Anterior cingulate cortex (tissue), 58 donors: ENCODE data around the gene MFSD1.

Experiments used
- DNase-seq, 58 donors: peaks; one replicate each; lab custom pipeline; 2025; lab: John Stamatoyannopoulos, UW

Gene MFSD1

DNA sequence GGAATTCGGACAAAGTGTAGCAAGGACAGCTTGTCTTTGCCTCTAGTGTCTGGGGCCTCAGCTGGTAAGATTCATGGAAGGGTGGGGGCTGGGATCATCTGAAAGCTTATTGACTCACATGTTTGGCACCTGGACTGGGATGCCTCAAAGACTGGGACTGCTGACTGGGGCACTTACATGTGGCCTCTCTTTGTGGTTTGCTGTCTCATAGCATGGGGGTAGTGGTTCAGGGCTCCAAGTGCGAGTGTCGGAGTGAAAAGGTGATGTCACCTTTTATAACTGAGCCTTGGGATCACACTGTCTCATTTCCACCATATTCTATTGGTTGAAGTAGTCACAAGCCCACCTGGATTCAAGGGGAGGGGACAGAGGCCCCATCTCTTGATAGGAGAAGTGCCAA, 6.8 kb downstream of the MFSD1 start:
- DNase-seq = no peak

DNA sequence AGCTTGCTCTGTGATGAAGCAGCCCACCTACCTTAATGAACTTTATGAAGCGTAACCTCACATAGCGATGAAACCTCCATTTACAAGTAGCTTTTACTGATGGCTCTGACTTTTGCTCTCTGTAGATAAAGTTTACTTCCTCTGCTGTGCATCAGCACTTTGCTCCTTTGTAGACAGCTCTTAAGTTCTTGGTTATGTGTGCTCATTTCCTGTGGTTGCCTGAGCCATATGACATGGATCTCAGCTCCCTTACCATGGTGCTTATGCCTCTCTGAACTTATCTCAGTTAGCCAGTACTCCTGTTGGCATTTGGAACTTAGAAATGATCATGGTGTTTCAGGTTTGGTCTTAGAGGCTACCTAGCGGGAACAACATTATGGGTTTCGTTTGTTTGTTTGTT, 7.8 kb downstream of the MFSD1 start:
- no peak for DNase-seq

DNA sequence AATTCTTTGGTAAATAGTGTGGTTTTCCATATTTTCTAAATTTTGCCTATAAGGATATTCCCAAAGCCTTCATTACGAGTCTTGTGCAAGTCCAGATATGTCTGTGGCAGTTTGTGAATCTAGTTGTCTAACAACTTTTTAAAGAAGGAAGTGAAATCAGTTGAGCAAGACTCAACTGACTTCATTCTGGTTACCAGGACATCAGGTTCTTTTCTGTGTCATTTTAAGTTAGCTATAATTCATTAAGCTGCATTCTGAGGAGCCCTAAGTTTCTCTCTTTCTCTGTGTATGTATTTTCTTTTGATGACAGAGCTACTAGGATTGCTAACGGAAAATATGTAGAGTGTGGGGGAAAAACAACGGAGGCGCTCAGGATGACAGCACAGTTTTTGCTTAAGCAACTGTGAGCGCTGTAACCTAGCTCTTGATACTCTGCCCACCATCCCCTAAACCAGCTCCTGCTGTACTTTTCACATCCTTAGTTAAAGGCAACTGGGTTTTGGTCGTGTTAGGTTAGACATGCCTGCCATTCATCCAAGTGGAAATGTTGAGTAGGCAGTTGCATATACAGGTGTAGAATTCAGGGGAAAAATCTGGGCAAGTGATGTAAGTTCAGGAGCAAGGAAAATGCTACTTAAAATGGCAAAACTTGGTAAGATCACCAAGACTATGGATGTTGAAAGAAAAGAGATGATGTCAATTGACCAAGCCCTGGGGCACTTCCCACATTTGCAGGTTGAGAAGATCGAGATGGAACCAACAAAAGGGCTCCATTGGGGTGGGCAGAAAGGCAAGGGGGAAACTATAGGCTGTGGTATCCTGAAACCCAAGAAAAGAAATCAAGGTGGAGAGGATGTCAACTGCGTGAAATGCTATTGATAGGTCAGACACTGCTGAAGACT, 9.2 kb downstream of the MFSD1 start:
- DNase-seq = no peak

DNA sequence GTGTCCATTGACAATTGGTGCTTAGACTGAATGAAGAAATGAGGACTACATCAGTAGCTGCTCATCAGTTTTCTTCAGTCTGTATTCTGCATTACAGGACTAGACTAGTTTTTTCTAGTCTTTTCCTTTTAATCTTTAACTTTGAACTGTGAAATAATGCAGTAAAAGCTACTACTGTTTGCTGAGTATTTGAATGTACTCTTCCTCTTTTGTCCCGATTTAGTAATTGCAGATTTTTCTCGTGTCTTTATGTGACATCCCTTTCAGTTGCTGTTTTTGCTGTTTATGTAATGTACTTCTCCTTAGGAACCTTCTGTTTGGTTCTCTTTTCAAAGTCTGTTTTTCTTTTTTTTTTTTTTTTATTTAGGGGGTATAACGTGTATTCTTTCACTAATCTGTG, 17.4 kb downstream of the MFSD1 start:
- no peak for DNase-seq

DNA sequence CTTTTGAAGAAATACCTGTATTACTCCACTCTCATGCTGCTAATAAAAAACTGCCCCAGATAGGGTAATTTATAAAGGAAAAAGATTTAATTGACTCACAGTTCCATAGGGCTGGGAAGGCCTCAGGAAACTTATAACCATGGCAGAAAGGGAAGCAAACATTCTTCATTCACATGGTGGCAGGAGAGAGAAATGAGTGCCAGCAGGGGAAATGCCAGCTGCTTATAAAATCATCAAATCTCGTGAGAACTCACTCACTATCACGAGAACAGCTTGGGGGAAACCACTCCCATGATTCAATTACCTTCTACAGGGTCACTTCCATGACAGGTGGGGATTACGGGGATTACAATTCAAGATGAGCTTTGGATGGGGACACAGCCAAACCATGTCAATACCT, 18.7 kb downstream of the MFSD1 start:
- DNase-seq = no peak

DNA sequence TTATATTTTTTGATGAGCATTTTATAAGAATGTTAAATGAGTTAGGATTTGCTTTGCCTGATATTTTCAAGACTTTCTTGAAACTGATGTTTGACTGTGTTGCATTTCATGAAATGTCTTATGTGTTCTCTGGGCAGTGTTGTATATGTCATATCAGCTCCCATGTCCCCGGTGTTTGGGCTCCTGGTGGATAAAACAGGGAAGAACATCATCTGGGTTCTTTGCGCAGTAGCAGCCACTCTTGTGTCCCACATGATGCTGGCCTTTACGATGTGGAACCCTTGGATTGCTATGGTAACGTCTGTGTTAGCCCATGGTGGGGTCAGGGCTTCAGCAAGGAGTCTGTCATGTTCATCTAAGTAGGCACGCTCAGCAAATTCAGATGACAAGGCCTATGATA, 20.0 kb downstream of the MFSD1 start:
- no peak for DNase-seq

DNA sequence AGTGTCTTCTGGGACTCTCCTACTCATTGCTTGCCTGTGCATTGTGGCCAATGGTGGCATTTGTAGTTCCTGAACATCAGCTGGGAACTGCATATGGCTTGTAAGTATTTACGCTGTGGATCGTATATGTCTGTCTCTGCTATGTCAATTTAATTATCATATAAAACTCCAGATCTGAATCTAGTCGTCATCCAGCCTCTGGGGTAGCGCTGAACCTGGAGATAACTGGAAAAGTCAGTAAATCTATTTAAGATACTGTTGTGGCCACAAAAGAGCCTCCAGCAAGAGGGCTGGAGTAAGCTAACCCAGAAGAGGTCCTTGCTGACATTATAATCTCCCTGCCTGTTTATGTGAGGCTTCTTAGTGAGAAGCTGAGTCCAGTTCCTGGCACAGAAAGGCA, 21.6 kb downstream of the MFSD1 start:
- no peak for DNase-seq

DNA sequence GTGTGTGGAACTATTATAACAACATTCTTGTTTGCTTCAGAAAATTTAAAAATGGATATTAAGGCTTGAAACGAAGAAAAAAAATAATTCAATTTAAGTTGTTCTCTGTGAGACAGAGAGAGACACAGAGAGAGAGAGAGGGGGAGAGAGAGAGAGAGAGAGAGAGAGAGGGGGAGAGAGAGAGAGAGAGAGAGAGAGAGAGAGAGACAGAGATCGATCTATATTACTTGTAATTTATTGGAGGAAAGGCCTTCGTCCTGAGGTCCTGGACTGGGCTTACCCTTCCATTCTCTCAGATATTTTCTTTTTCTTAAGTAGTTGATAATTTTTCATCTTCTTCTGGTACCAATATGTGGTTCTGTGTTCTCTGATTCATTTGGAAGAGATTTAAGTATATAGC, 25.9 kb downstream of the MFSD1 start:
- DNase-seq = no peak

DNA sequence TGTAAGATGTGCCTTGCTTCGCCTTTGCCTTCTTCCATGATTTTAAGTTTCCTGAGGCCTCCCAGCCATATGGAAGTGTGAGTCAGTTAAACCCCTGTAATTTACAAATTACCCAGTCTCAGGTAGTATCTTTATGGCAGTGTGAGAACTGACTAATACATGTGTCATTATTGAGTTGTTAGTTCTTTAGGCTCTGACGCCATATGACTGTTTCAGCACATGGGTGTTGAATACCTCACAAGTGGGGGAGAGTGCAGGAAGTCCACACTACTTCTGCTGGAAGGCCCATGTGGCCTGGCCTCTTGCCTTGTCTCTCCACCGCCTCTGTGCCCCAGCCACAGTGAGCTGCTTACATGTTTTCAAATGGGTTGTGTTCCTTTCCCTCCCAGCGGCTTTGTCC, 28.5 kb downstream of the MFSD1 start:
- DNase-seq = no peak

DNA sequence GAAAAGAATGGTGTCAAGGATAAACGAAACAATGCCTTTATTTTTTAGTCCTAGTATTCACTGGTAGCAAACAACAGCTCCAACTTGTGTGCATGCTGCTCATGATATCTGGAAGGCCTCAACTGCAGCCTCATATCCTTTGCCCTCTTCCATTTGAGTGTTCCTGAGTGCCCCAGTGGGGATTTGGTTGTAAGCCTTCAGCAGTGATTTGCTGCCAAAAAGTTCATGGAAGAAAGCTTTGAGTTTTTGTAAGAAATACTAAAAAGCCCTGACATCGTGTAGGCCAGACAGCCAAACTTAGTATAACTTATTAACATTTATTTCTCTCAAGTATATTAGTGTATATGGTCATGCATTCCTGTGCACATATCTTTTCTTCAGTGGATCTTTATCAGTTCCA, 30.0 kb downstream of the MFSD1 start:
- DNase-seq = no peak

DNA sequence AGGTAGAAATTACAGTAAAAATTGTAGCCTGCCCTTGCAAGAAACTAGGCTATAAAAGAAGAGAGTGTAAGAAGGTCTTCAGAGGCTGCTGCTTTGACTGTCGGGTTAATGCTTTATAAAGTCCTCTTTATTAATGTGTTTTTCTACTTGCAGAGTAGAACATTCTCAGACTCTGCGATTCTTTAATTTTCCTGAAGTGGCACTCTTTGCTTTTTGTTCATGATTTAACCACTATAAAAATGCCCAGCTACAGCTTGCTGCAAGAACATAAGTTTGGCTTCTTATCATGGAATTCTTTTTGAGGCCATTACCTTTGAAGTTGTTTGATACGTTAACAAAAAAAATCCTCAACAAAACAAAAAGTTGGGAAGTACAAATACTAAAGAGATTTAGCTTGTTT, 33.8 kb downstream of the MFSD1 start:
- no peak for DNase-seq

DNA sequence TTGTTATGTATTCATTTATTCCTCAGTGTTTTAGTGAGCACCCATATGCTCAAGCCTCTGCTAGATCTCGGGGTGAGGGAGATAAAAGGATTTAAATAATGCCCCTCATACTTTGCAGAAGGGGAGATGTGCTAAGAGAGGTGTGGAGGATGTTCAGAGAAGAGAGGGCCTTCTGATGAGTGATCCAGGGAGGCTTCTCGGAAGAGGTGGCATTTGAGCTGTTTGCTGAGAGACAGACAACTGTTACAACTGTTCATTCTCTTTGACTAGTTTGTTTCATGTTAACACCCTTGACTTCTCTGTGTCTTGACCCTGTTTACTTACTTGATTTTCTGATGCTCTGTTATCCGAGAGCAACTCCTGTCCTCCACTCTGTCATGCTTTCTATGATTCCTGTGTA, 34.5 kb downstream of the MFSD1 start:
- no peak for DNase-seq

DNA sequence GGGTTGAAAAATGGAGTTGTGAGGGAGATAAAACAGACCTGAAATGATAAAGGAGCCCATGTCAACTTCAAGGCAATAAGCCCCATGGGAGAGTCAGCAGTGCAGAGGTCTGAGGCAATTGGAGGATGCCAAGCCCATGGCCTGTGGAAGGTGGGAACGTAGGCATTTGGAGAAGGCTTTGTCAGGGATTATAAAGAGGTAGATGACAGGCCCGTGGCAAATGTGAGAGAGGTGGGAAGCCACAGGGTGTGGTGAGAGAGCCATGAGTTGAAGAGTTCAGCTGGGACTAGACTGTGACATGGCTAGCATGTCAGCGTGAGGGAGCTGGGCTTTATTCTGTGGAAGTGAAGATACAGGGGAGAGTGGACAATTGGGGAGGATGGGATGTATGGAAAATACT, 35.4 kb downstream of the MFSD1 start:
- no peak for DNase-seq

DNA sequence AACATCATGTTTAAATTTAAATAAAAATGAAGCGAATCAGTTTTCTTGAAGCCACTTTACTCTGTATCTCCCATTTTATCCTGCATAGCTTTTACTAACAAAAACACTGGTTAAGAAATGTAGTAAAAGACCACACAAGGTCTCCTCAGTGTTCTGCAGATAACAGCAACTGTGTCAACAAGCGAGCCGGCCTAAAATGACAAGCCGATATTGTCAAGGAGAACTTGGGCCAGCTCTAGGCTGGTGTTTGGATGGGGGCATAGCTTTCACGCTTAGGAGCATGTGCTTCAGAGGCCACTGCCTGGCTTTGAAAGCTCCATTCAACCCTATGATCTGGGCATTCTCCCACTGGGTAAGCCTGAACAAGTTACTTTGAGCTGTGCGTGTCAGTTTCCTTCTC, 38.1 kb downstream of the MFSD1 start:
- no peak for DNase-seq

DNA sequence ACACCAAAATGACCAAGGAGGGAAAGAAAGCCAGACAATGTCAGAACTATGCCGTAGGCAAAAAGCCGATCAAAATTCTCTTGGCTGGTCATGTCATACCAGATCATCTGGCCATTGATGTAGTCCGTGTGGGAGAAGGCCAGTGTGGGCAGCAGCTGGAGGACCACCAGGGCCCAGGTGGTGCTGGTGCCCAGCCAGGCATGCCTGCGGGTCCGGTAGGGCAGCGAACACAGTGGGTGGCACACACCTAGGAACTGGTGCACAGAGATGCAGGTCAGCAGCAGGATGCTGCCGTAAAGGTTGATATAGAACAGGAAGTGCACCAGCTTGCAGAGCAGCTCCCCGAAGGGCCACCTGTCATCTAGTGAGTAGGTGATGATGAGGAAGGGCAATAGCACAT, 39.5 kb downstream of the MFSD1 start:
- DNase-seq = no peak

DNA sequence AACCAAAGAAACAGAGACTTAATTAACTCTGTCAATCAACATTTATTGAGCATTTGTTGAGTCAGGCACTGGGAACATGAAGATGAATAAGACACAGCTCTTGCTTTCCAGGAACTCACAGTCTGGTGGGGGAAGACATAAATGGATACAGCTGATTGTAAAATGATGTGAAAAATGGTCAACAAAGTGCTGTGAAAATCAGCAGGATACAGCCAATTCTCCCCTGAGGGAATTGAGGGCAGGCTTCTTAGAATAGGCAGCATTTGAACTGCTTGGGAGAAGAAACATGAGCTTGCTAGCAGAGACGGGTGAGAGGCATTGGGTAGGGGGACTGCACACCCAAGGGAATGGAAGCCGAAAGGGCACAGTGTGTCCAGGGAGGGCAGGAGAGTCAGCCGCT, 41.1 kb downstream of the MFSD1 start:
- DNase-seq = no peak

DNA sequence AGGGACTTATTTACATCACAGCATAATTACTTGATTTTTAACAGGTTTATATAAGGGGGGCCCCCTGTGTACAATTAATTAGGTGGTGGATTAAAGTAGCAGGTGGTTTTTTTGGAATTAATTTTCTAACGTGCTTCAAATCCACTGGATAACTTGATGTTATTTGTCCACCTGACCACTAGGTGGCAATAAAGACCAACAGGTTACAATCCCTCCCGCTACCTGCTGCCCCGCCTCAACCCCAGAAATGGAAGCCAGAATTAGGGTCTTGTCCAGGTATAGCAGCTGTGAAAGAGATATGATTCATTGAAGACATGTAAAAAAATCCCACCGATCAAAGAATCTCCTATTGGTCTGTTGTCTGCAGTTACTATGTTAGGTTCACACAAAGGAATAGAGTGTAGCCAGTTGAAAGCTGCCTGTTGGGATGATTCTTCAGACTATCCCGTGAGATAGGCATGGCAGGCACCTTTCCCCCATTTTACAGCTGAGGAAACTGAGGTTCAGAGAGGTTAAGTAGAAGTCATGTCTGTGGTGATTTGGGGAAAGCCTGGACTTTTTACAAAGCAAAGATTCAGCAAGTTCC, 44.0 kb downstream of the MFSD1 start:
- DNase-seq = peak in 2 of 58 donors; percentile 5 to 8

DNA sequence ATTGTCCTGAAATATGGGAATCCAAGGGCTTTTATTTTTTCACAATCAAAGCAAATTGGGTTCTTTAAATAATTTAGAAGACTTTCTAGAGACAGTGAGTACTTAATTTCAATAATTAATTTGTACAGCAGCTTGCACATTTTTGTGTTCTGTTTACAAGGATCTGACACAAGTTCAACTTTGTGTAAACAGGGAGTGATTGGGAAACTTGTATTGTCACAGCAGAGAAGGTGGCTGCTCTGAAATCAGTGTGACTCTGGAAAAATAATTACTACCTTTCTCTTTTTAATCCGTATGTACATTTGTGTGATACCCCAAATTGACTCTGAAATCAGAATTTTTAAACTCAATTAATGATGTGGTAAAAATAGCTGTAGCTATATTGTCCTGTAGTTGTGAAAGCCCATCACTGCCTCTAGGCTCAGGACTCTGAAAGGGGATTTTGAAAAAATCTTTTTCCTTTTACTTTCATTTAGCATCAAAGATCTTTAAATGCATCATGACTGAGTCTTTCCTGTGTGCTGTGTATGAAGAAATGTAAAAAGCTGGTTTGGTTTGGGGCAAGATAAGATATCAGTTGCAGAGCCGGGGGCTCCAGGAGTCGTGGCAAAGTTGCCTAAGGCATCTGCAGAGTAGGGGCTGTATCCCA, 45.1 kb downstream of the MFSD1 start:
- no peak for DNase-seq

DNA sequence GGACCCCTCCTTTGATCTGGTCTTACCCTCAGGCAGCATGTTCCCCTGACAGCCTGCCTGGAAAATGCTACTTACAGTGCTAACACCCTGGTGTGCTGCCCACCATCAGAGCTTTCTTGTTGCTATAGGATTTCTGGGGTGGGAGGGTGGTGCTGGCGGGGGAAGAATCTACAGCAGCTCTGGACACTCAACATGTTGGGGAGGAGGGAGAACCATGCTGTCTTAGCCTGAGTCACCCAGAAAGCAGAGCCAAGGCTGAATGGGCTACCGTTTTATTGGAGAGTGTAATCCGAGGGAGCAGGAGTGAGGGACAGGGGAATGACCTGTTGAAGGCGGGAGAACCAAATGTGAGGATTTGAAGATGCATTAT, 45.6 kb downstream of the MFSD1 start:
- peak in 14 of 58 donors; percentile 11 to 54 (median 23) for DNase-seq

DNA sequence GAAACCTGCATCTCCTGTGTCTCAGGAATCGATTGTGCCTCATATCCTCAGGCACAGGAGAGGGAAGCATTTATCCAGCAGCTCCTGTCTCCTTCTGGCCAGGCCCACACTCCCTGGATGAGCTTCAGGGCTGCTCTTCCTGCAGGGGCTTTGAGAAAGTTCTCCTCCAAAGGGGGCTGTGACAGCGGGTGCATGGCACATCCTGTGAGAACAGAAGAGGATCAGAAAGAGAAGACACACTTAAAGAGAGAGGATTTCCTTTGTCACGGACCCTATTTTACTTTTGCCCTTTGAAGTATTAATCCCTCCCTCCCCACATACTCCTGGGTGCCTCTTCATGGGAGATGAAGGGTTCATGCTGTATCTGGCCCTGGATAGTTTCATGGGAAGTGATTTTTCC, 46.0 kb downstream of the MFSD1 start:
- no peak for DNase-seq

DNA sequence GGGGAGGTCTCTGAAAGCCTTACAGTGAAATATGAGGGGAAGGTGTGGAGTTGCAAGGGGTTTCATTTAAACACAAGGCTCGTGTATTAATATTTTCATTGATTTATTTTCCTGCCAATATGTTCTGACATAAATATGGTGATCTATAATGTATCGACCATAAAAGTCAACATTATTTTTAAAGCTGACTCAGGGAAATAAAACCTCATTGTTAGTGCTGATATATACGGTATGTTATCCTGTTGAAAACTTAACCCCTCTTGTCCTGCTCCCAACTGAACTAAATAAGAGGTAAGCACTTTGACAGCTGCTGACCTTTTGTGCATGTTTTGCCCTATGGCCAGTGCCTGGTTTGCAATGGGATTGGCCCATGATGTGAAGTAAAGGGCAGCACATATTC, 47.9 kb downstream of the MFSD1 start:
- no peak for DNase-seq

DNA sequence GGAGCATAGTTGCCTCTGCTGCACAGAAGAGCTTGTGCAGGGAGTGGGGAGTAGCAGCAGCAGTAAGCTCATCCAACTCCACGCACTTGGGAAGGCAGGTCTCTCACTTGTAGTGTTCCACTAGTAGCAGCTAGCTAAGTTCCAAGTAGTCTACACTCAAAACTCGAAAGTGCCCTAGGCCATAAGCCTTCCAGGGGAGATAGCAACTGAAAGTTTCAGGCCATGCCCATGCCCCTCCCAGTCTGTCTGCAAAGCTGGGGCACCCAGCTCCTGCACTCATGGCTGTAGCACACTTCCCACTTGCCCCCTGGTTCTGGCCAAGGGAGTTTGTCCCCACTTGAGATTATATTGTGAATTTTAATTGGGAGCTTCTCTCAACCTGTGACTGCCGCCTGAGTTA, 57.5 kb downstream of the MFSD1 start:
- no peak for DNase-seq
